K562 (cell line): ENCODE results near the gene CSTB. TPM values are rescaled to one million over a fixed set of nuclear protein-coding genes. Genes with fewer than 3 reads are reported as not detected.

Experiments
- ATAC-seq: fragments of 200-7000 bp; cut with Tn5 transposase; 3 replicates; pipeline ENCODE4 v1.9.1; 2020; ENCODE audit warnings: moderate library complexity
- BruUV-seq: library from RNA; stranded (reverse); fragments of 400-500 nt; replicated peaks from 2 replicates; lab custom pipeline; 2021; lab: Mats Ljungman, UMichigan
- CTCF ChIA-PET: fragments of 300-600 bp; formaldehyde crosslinking; extraction: SDS; loops from one replicate; lab custom pipeline; 2021; ENCODE audit warnings: low intra/inter-chr PET ratio; lab: Yijun Ruan, JAX
- POLR2A ChIA-PET: fragments of 300-600, 350-650 bp; sonication (Branson Sonifier 250); formaldehyde crosslinking; extraction: SDS; loops from one replicate; lab custom pipeline; 2021; ENCODE audit warnings: antibody characterized with exemption, inconsistent platforms; lab: Yijun Ruan, JAX
- DNase-seq, 4 experiments: peaks; one replicate each; pipeline versions ENCODE4 v3.0.0 to v3.0.0-alpha.2; 2011 to 2018; ENCODE audit warnings: low spot score in 3 of 4, mixed read lengths in 3 of 4; ENCODE audit errors: extremely low read depth in 1 of 4
- FAIRE-seq: peaks from 2 replicates; lab custom pipeline; 2011; peaks lifted over from hg19 to GRCh38; lab: Jason Lieb, UNC
- H2AFZ ChIP-seq: 2 replicates; pipeline ENCODE4 v1.6.0; 2011; ENCODE audit warnings: low read depth, low read length, control low read depth, inconsistent platforms
- H3K27ac ChIP-seq: fragments of 200-600 bp; 3 replicates; pipeline ENCODE4 v1.8.0; 2011; ENCODE audit warnings: low read depth, mild to moderate bottlenecking, control low read depth, inconsistent platforms, low read length, moderate library complexity, mixed read lengths; ENCODE audit errors: extremely low read depth
- H3K27me3 ChIP-seq, 2 experiments: fragments of 300-600 bp in 1 of 2; 2 replicates in 1 of 2; 3 replicates in 1 of 2; pipeline versions ENCODE4 v1.6.0 to v1.8.0; 2011; ENCODE audit warnings: inconsistent platforms in 2 of 2, low read length in 2 of 2, mild to moderate bottlenecking in 1 of 2, mixed read lengths in 1 of 2, moderate library complexity in 1 of 2; ENCODE audit not compliant: control insufficient read depth in 2 of 2, insufficient read depth in 2 of 2
- H3K36me3 ChIP-seq: fragments of 300-600 bp; 3 replicates; pipeline ENCODE4 v1.8.0; 2011; ENCODE audit warnings: mild to moderate bottlenecking, low read length, inconsistent platforms; ENCODE audit not compliant: control insufficient read depth, insufficient read depth
- H3K4me1 ChIP-seq, 2 experiments: fragments of 200-600 bp in 1 of 2; replicated peaks in 1 of 2; 2 replicates in 1 of 2; 3 replicates in 1 of 2; pipeline versions ENCODE4 v1.5.1 to v1.8.0; 2011; ENCODE audit warnings: inconsistent platforms in 2 of 2, low read length in 2 of 2, mild to moderate bottlenecking in 1 of 2, mixed read lengths in 1 of 2, moderate library complexity in 1 of 2; ENCODE audit not compliant: control insufficient read depth in 2 of 2, insufficient read depth in 2 of 2
- H3K4me2 ChIP-seq: 2 replicates; pipeline ENCODE4 v1.6.1; 2011; ENCODE audit warnings: low read length, control low read depth, inconsistent platforms, mixed read lengths; ENCODE audit not compliant: insufficient read depth
- H3K4me3 ChIP-seq: fragments of 200-600 bp; sonication (generic), shearing (Covaris generic); 2 replicates; pipeline ENCODE4 v1.5.1; 2016; ENCODE audit warnings: control low read depth, inconsistent platforms
- H3K79me2 ChIP-seq: fragments of 200-600 bp; 3 replicates; pipeline ENCODE4 v1.8.0; 2011; ENCODE audit warnings: low read length, inconsistent platforms; ENCODE audit not compliant: control insufficient read depth, insufficient read depth
- H3K9ac ChIP-seq, 2 experiments: 2 replicates each; pipeline versions ENCODE4 v1.6.0 to v1.6.1; 2011; ENCODE audit warnings: low read depth in 2 of 2, low read length in 2 of 2, control low read depth in 1 of 2, inconsistent platforms in 1 of 2, mild to moderate bottlenecking in 1 of 2, mixed read lengths in 1 of 2; ENCODE audit not compliant: insufficient read depth in 1 of 2
- H3K9me1 ChIP-seq: one replicate; pipeline ENCODE4 v1.6.0; 2011; ENCODE audit warnings: inconsistent platforms, mild to moderate bottlenecking, low read length, moderate library complexity; ENCODE audit not compliant: control insufficient read depth, insufficient read depth
- H3K9me3 ChIP-seq: replicated peaks from 2 replicates; pipeline ENCODE4 v1.5.1; 2011; ENCODE audit warnings: low read depth, low read length, inconsistent platforms; ENCODE audit not compliant: control insufficient read depth, insufficient read depth
- H4K20me1 ChIP-seq: replicated peaks from 2 replicates; pipeline ENCODE4 v1.6.1; 2011; ENCODE audit warnings: low read length, inconsistent platforms, mixed read lengths; ENCODE audit not compliant: control insufficient read depth, insufficient read depth
- ID3 ChIP-seq, 2 experiments: fragments of 250-450 bp in 1 of 2; fragments of 450-650 bp in 1 of 2; sonication (Bioruptor Pico) in 1 of 2; IDR thresholded peaks; 2 replicates each; pipeline versions ENCODE4 v1.6.1 to v1.8.0; 2016 to 2021; ENCODE audit warnings: mild to moderate bottlenecking in 2 of 2, moderate library complexity in 2 of 2, missing compliant biosample characterization in 1 of 2, missing genetic modification characterization in 1 of 2
- PCBP1 ChIP-seq: fragments of 200-400 bp; formaldehyde crosslinking; IDR thresholded peaks from 2 replicates; pipeline ENCODE4 v1.6.1; 2018; ENCODE audit warnings: mild to moderate bottlenecking, low read depth, low read length; ENCODE audit not compliant: poor library complexity, severe bottlenecking
- SNAPC5 ChIP-seq: fragments of 250-450 bp; sonication (Bioruptor Pico); IDR thresholded peaks from 2 replicates; pipeline ENCODE4 v1.8.0; 2021; ENCODE audit warnings: moderate library complexity, mild to moderate bottlenecking, inconsistent platforms
- ZBTB7A ChIP-seq: IDR thresholded peaks from 2 replicates; pipeline ENCODE4 v1.6.1; 2011; ENCODE audit warnings: low read depth, mild to moderate bottlenecking, low read length, moderate library complexity, borderline replicate concordance; ENCODE audit not compliant: control insufficient read depth
- WGBS: fragments of 100-300 bp; shearing (Covaris generic); methylation state at CpG from one replicate; pipeline ENCODE4 v1.1.6; 2016; ENCODE audit warnings: low coverage, mixed read lengths; ENCODE audit not compliant: insufficient coverage; ENCODE audit errors: missing lambda C conversion rate; 5-methylcytosine and 5-hydroxymethylcytosine counted together
- in situ Hi-C: fragments of 300-500 bp; cut with MboI; formaldehyde crosslinking; loops from 4 replicates; pipeline ENCODE4 v1.15.0; 2018; ENCODE audit warnings: inconsistent platforms, mixed read lengths
- intact Hi-C: fragments of 100-400 bp; cut with micrococcal nuclease; formaldehyde crosslinking; loops from 2 replicates; pipeline ENCODE4 v1.14.2; 2022
- polyA plus RNA-seq, 8 experiments: library from polyadenylated mRNA; depleted of rRNA in 4 of 8; stranded (reverse) in 5 of 8; unstranded in 3 of 8; fragments of >200 nt; fragmentation: Nextera tagmentation in 2 of 8; fragmentation: Illumina TruSeq in 1 of 8; extraction: Ambion mirVana in 2 of 8; extraction: Trizol in 1 of 8; gene quantifications; 2 replicates each; pipeline versions ENCODE4 v1.2.1 to v1.2.3, GENCODE V29; 2011 to 2014; ENCODE audit warnings: inconsistent platforms in 1 of 8, missing spikeins in 1 of 8
- total RNA-seq, 7 experiments: library from RNA; depleted of rRNA in 6 of 7; stranded (reverse); fragments of >200 nt in 6 of 7; fragmentation: Illumina TruSeq in 2 of 7; extraction: Trizol in 2 of 7; gene quantifications; 2 replicates each; pipeline versions ENCODE4 v1.2.1 to v1.2.3, GENCODE V29; 2011 to 2021; ENCODE audit warnings: low replicate concordance in 1 of 7

Gene CSTB
- total and polyA plus RNA-seq, 9 of the 15 experiments (the other 6 are each of a cell fraction or from before 2014, with no cell fraction given), result 12.4 to 65.0 (median 31.7) TPM

- WGBS, result 81% methylated on average over 19 of the region's 22 CpGs
- peak; percentile 63 for TF ChIP-seq ZBTB7A
- TF ChIP-seq ID3 (CRISPR knock-in tag; IDR thresholded peaks at IDR 0.05), result no peak
- TF ChIP-seq ID3 (tag; IDR thresholded peaks at IDR 0.05), result no peak
- TF ChIP-seq PCBP1, result peak; percentile 21
- no peak for TF ChIP-seq SNAPC5 (CRISPR knock-in tag)
- in situ Hi-C loops, result no loop called here
- no peak overlapping the region for H2AFZ ChIP-seq
- no peak overlapping the region for H3K4me3 ChIP-seq
- no TSS peak for BruUV-seq
- H3K27me3 ChIP-seq, result no peaks in the 10 kb centered on the region
- ChIA-PET POLR2A (interaction anchor here (0.6 to 1.2 kb wide), 10 partner anchors 11 to 230 kb away, joined by 3 to 6 read pairs (median 4); no protein-coding TSS in a partner anchor), CTCF (interaction anchor here (1.1 kb wide), 1 partner anchor 134 kb away, joined by 3 read pairs; no protein-coding TSS in a partner anchor)
- H3K9ac ChIP-seq, result peak overlapping the region in 1 of 2 experiments; percentile 71; a peak in 1 of 4 replicates
- no peaks in the 10 kb centered on the region for H3K79me2 ChIP-seq
- H3K27ac ChIP-seq, result no peak overlapping the region
- no peak overlapping the region for H3K4me2 ChIP-seq
- H3K9me1 ChIP-seq, result peaks cover 4% of the 10 kb centered on the region
- FAIRE-seq (no peak), ATAC-seq (no peak), DNase-seq (no peak)
- no peaks in the 10 kb centered on the region for H3K9me3 ChIP-seq
- H4K20me1 ChIP-seq, result 0 out of 2 replicates have a peak, but pooled peaks cover 5% of the 10 kb centered on the region
- H3K36me3 ChIP-seq, result peaks cover 31% of the 10 kb centered on the region; the same call in 2 of the 3 replicates
- peaks cover 18 to 91% of the 10 kb centered on the region in 2 experiments for H3K4me1 ChIP-seq
- intact Hi-C loops, result no loop called here
Observed at GRCh38 chr21:43808832-43809251, 32.7 kb upstream of the CSTB start.
